Cerebellar cortex (tissue), 1 donor: ENCODE measurements around the gene ETV3L.
"Not testable (repeated sequence)": the region's sequence is repeated elsewhere in the genome, so short reads cannot be mapped to it uniquely, and the experiment has no call there.

Experiments
- DNase-seq: peaks from one replicate; pipeline ENCODE4 v3.0.0-alpha.2; 2015; ENCODE audit warnings: low spot score

Gene ETV3L

GRCh38 chr1:157077394-157077793 is 22.2 kb downstream of the ETV3L start:
- DNase-seq = no peak

DNA sequence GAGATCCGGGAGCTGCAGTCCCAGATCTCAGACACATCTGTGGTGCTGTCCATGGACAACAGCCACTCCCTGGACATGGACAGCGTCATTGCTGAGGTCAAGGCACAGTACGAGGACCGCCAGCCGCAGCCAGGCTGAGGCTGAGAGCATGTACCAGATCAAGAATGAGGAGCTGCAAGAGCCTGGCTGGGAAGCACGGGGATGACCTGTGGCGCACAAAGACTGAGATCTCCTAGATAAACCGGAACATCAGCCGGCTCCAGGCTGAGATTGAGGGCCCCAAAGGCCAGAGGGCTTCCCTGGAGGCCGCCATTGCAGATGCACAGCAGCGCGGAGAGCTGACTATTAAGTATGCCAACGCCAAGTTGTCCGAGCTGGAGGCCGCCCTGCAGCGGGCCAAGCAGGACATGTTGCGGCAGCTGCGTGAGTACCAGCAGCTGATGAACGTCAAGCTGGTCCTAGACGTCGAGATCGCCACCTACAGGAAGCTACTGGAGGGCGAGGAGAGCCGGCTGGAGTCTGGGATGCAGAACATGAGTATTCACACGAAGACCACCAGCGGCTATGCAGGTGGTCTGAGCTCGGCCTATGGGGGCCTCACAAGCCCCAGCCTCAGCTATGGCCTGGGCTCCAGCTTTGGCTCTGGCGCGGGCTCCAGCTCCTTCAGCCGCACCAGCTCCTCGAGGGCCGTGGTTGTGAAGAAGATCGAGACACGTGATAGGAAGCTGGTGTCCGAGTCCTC is 25.5 kb downstream of the ETV3L start:
- peak; percentile 57 for DNase-seq

- no peak for DNase-seq
These were observed 30.0 kb downstream of the ETV3L start for GRCh38 chr1:157069601-157070000.

DNA sequence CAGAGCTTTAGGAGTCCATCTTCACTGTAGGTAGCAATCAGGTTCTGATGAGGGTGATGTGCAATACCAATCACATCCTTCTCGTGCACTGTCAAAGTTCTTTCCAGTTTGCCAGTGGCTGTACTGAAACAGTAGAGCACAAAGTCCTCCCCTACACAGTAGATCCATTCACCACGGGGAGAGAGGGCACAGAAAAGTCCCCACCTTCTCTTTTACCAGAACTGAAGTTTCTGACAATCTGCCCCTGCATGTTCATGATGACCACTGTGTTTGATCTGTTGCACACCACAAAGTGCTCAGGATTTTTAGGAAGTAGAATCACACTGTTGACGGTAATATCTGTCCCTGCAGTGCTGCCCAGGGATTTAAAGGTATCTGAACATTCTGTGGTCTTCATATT is 40.4 kb downstream of the ETV3L start:
- DNase-seq = not testable (repeated sequence)

- no peak for DNase-seq
These were observed 43.3 kb downstream of the ETV3L start for GRCh38 chr1:157056269-157056668.

DNA sequence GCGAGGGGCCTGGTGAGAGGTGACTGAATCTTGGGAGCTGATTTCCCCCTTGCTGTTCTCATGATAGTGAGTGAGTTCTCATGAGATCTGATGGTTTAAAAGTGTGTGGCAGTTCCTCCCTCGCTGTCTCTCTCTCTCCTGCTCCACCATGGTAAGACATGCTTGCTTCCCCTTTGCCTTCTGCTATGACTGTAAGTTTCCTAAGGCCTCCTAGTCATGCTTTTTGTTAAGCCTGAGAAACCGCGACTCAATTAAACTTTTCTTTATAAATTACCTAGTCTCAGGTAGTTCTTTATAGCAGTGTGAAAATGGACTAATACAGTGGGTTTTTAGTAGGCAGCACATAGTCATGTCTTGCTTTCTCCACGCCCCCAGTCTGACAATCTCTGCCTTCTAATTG is 43.9 kb downstream of the ETV3L start:
- not testable (repeated sequence) for DNase-seq

DNA sequence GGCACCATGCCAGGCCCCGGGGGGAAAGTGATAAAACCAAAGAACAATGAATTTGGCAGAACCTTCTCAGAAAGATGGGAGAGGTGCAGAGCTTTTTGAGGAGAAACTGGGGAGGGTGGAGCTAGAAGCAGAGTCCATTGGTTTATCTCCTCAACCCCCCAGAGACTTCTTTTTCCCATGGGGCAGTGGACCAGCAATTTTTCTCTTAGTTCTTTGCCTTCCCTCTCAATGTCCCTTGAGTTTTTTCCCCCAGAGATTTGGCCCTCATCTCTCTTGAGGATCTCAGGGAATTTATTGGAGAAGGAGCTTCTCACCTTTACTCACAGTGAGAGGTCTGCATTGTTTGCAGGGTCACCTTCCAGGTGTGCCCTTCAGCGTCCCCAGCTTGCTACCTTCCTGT is 48.8 kb downstream of the ETV3L start:
- DNase-seq = no peak

- no peak for DNase-seq
These were observed 52.6 kb downstream of the ETV3L start for GRCh38 chr1:157047062-157047410.

DNA sequence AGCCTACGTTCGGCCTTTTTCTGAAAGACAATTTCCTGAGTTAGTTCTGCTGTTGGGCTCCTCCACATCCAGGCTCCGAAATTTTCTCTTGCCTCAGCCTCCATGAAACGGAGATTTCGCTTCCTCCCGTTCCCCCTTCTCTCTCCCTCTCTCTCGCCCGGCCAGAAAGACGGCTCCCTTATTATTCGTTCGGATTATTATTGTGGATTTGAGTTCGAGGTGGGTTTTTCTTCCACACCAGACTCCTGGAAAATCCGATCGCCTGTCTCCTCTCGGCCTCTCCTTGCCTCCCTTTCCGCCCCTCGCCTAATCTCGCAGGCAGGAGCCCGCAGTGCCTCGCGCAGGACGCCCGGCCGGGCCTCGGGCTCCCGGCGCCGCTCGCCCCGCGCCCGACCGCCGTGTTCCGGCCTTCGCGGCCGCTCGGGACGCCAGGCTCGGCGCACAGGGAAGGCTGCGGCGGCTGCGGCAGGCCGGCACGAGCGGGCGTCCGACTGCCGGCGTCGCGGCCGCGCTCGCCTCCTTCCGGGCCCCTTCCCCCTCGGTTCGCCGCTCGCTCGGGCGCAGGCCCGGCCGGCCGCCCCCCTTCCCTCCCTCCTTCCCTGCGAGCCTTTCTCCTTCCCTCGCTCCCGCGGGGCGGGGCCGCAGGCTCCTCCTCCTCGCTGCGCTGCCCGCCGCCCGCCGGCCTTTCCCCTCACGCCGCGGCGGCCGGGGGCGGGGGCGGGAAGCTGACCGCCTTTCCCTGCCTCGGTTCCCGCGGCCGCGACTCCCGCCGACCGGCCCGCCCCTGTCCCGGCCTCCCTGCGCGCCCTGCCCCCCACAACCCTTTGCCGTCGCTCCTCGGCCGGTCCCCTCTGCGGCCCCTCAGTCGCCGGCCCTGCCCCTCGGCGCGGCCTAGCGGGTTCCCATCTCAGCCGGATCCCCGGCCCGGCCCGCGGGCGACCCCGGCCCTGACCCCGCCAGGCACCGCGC is 54.1 kb downstream of the ETV3L start, which contains the start of gene ARHGEF11:
Gene ARHGEF11 (minus strand): TSS at position 493 of the 969 bp plus-strand sequence. CDS start 1,412 bp downstream, outside the sequence.
- DNase-seq = peak; percentile 85

DNA sequence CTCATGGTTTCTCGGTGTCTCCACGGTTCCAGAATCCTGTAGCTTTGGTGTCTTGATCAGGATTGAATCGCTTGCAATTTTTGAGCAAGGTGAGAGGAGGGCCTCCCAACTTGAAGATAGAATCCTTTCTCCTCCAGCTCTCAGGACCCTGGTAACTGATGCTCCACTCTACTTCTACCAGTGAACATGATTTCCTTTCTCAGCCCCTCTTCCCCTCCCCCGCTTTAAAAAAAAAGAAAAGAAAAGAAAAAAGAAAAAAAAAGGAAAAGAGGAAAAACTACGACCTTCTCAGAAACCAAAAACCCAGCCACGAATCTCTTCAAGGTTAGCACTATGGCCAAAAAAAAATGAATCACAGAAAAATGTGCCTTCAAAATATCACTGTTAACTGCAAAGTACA is 55.3 kb downstream of the ETV3L start:
- no peak for DNase-seq

DNA sequence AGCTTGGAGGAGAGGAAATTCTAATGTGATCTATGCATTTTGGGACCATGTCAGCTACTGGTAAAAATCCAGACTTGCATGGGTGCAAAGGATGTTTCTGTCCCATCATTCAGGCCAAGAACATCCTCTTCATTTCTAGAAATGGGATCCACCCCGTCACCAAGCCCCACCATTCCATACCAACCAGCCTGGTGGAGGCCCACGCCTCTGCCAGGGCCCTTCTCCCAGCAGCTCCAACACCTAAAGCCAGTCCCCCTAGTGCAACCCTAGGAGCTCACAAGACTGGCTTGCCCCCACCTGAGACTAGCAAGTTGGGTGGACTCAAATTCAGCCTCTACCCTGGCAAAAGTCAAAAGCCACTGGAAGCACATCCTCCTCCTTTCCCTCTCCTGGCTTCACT is 55.9 kb downstream of the ETV3L start:
- no peak for DNase-seq

DNA sequence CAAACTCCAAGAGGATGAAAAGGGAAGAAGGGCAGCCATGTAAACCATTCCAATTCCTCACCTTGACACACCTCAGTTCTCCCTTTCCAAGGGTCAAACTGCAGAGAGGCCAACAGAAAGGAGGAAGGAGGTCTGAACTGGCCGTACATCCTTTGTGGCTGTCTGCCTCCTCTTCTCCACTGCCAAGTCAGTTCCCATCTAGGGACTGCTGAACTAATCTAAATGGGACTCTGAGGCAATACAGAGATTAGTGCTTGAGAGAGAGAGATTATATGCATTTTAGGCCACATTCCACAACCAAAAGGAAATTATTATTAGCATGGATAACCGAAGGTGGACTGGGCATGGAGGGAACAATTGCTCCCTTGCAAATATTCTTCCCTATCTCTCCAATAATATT is 56.8 kb downstream of the ETV3L start:
- DNase-seq = peak; percentile 17
